Measurements from ENCODE around the gene TMEM143.
"Not testable (repeated sequence)": the region's sequence is repeated elsewhere in the genome, so short reads cannot be mapped to it uniquely, and the experiment has no call there.

Gene TMEM143

DNA sequence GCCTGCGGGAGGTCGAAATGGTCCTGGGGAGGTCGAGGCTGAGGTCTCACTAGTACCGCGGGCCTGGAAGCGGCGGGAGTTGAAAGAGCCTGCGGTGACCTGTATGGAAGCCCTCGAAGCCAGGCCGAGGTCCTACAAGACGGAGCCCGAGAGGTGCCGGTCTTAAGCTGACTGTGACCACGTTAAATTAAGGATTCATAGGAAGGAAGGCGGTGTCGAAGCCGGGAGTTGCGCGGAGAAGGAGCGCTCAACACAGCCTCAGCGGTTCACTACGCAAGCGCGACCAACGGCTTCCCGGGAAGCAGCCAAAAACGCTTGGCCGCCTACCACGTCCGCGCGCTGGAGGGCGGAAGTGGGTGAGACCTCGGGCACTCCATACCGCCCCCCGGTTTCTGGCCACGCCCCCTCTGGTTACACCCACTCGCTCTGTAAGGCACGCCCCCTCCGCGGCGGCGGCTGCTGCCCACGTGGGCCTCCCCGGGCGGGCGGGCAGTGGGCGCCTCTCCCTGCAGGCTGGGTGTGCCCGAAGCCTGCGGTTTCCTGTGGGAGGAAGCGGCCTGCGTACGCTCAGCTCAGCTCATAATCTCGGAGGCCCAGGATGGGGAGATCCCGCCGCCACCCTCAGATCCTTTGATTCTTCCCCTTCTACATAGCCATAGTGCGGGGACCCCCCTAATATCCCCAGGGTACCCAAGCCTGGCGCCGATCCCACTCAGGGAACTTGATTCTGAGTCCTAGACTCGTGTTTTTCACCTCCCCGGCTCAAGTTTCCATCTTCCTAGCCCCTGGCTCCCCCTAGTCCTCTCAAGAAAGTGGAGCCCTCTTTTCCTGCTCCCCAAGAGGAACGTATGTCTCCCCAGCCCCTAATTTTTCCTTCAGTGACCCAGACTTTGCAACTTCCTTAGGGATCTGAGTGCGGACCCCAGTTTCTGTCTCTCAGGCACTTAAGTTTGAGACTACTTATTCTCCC lies 41.8 kb downstream of the TMEM143 start:
- peak; percentile 89 for DNase-seq (ENCODE audit: extremely low read depth, low read depth)
- H3K4me3 ChIP-seq (replicated peaks; ENCODE audit: low read depth, low read length), result peak overlapping the region; percentile 47
- TF ChIP-seq, protein P1, sequence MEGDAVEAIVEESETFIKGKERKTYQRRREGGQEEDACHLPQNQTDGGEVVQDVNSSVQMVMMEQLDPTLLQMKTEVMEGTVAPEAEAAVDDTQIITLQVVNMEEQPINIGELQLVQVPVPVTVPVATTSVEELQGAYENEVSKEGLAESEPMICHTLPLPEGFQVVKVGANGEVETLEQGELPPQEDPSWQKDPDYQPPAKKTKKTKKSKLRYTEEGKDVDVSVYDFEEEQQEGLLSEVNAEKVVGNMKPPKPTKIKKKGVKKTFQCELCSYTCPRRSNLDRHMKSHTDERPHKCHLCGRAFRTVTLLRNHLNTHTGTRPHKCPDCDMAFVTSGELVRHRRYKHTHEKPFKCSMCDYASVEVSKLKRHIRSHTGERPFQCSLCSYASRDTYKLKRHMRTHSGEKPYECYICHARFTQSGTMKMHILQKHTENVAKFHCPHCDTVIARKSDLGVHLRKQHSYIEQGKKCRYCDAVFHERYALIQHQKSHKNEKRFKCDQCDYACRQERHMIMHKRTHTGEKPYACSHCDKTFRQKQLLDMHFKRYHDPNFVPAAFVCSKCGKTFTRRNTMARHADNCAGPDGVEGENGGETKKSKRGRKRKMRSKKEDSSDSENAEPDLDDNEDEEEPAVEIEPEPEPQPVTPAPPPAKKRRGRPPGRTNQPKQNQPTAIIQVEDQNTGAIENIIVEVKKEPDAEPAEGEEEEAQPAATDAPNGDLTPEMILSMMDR (IDR thresholded peaks at IDR 0.05; ENCODE audit: low read depth, low read length, missing control alignments), result no peak

DNA sequence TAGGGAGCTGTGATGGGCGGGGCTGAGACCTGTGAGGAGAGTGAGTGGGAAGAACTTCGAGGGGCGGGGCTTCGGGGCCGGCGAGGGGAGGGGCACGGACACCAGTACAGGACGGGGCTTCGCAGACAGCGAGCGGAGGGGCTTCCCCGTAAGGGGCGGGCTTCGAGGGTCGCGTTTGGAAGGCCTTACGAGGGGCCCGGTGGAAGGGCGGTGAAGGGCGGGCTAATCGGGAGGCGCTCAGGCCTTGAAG lies 42.4 kb downstream of the TMEM143 start:
- peak; percentile 72 for DNase-seq (ENCODE audit: extremely low read depth, low read depth)
- TF ChIP-seq, protein P1 (IDR thresholded peaks at IDR 0.05; ENCODE audit: low read depth, low read length, missing control alignments), result no peak
- H3K4me3 ChIP-seq (replicated peaks; ENCODE audit: low read depth, low read length), result peak overlapping the region; percentile 47

DNA sequence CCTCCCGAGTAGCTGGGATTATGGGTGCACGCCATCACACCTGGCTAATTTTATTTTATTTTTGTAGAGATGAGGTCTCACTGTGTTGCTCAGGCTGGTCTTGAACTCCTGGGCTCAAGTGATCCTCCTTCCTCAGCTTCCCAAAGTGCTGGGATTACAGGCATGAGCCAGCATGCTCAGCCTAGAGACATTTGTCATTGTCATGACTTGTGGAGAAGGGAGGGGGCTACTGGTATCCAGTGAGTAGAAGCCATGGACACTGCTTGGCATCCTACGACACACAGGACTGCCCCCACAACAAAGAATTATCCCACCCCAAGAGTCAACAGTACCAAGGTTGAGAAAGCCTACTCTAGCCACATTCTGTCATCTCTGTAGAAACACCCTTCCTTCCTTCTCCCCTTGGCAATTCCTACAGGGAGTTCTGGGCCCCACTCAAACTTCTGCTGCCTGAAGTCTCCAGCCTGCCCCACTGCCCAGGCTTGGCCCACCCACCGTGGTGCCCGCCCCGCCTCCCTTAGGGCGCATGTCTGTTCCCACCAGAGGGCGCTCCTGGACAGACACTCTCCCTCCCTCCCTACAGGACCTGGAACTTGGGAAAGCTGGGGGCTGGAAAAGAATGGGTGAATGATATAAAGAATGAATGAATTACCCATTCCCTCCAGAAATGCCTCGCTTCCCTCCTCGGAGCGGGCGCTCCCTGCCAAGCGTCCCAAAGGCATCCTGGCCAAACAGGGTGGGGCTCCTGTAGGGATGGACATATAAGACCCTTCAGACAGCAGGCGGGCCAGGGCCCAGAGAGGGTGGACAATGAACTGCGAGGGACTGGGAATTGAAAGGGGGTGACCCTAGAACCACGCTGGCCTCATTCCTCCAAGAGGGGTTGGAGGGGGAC lies 43.8 kb downstream of the TMEM143 start:
- DNase-seq (ENCODE audit: extremely low read depth, low read depth), result no peak
- H3K4me3 ChIP-seq (replicated peaks; ENCODE audit: low read depth, low read length), result no peak overlapping the region
- TF ChIP-seq, protein P1 (IDR thresholded peaks at IDR 0.05; ENCODE audit: low read depth, low read length, missing control alignments), result peak; percentile 76

DNA sequence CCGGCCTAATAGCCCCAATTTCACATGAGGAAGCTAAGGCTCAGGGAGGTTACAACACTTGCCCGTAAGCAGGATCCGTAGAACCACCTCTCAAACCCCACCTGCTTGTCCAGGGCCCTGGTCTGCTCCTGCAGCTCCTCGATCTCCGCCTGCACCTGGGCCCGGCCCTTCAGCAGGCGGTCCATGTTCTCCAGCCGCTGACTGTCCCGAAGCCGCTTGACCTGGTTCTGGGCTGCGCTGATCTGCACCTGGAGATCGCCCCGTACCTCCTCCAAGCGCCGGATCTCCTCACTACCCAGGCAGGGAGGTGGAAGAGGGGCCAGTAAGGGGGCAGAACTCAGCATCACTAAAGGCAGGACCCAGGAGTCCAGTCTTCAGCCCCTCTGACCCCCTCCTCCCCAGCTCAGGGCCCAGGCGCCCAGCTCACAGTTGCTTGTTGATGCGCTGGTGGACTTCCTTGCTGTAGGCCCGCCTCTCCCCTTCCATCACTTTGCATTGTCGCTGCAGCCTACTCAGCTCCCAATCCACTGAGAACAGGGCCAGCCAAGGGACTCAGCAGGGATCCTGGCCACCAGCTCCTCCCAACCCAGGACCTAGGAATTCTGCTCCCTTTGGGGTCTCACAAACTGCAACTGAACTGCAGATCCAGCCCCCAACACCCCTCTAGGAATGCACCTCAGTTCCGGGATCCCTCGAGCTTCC lies 45.3 kb downstream of the TMEM143 start:
- no peak overlapping the region for H3K4me3 ChIP-seq (replicated peaks; ENCODE audit: low read depth, low read length)
- TF ChIP-seq, protein P1 (IDR thresholded peaks at IDR 0.05; ENCODE audit: low read depth, low read length, missing control alignments), result no peak
- no peak for DNase-seq (ENCODE audit: extremely low read depth, low read depth)

DNA sequence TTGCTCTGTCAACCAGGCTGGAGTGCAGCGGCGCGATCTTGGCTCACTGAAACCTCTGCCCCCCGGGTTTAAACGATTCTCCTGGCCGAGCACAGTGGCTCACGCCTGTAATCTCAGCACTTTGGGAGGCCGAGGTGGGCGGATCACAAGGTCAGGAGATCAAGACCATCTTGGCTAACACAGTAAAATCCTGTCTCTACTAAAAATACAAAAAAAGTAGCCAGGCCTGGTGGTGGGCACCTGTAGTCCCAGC lies 46.1 kb downstream of the TMEM143 start:
- H3K4me3 ChIP-seq (replicated peaks; ENCODE audit: low read depth, low read length); DNase-seq (ENCODE audit: extremely low read depth, low read depth): not testable (repeated sequence)

DNA sequence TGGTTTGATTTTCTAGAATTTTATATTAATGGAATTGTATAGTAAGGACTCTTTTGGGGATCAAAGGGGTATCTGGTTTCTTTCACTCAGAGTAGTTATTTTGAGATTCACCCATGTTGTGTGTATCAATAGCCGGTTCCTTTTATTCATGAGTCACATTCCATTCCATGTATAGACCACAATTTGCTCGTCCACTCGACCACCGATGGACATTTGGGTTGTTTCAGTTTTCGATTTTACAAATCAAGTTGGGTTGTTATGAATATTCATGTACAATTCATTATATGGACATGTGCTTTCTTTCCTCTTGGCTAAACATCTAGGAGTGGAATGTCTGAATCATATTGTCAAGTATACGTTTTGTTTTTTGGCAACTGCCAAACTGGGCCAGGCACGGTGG lies 48.0 kb downstream of the TMEM143 start:
- DNase-seq (ENCODE audit: extremely low read depth, low read depth), result no peak
- TF ChIP-seq, protein P1 (IDR thresholded peaks at IDR 0.05; ENCODE audit: low read depth, low read length, missing control alignments), result no peak
- H3K4me3 ChIP-seq (replicated peaks; ENCODE audit: low read depth, low read length), result no peak overlapping the region

DNA sequence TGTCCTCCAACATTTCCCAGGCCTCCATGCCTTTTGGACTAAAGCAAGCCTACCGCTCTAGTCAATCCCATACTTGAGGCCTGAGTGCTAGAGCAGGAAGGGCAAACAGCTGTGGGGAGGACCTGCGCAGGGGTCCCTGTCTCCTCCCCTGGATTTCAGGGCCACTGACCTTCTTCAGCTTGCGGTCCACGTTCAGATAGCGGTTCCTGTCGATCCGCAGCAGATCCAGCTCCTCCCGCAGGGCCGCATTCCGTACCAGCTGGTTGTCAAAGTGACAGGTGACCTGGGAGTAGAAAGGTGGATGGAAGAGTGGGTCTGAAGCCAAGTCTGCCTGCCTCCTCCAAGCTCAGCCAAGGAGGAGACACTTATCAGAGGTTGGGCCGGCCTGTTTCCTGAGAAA lies 52.4 kb downstream of the TMEM143 start:
- DNase-seq (ENCODE audit: extremely low read depth, low read depth), result no peak
- TF ChIP-seq, protein P1 (IDR thresholded peaks at IDR 0.05; ENCODE audit: low read depth, low read length, missing control alignments), result no peak
- H3K4me3 ChIP-seq (replicated peaks; ENCODE audit: low read depth, low read length), result no peak overlapping the region

Measured in HFF-Myc (cell line).